Measurements from ENCODE around the gene PTPRG. TPM values are rescaled to one million over a fixed set of nuclear protein-coding genes. Genes with fewer than 3 reads are reported as not detected.

The PTPRG gene
- total RNA-seq, 2 experiments from 2014 or later = 0.03 to 0.05 TPM

GRCh38 chr3:62131050-62131449 is 569.7 kb downstream of the PTPRG start:
- Histone ChIP-seq H3K9me3 (ENCODE audit: control insufficient read depth in 1 of 2, insufficient read depth in 1 of 2, low read length in 2 of 2) (no peaks in the 10 kb centered on the region), H3K27ac (ENCODE audit: low read depth in 1 of 2, low read length in 2 of 2) (no peak overlapping the region), H3K27me3 (ENCODE audit: control insufficient read depth in 1 of 2, insufficient read depth in 2 of 2, low read length in 2 of 2) (peaks cover 0 to 3% of the 10 kb centered on the region in 2 experiments), H3K36me3 (ENCODE audit: insufficient read depth, low read length) (no peaks in the 10 kb centered on the region), H3K4me3 (ENCODE audit: low read length) (no peak overlapping the region), H3K4me1 (ENCODE audit: insufficient read depth, low read length) (no peaks in the 10 kb centered on the region)
- TF ChIP-seq CTCF (IDR thresholded peaks at IDR 0.05) = no peak
- ATAC-seq (ENCODE audit: poor library complexity) (no peak), DNase-seq (no peak)
- Mint-ChIP-seq H3K4me3 (no peak overlapping the region), H3K9me3 (no peaks in the 10 kb centered on the region), H3K27ac (no peak overlapping the region), H3K4me1 (ENCODE audit: low read depth) (no peaks in the 10 kb centered on the region), H3K27me3 (peaks cover 10% of the 10 kb centered on the region), H3K36me3 (ENCODE audit: low read depth) (no peaks in the 10 kb centered on the region)
- ChIA-PET POLR2A (no interaction called here), CTCF (no interaction called here)
- intact Hi-C loops (cut with DNase I, micrococcal nuclease) = no loop called here

GRCh38 chr3:62131620-62132019 is 570.2 kb downstream of the PTPRG start:
- Mint-ChIP-seq H3K9me3 (no peaks in the 10 kb centered on the region), H3K4me3 (no peak overlapping the region), H3K36me3 (ENCODE audit: low read depth) (no peaks in the 10 kb centered on the region), H3K27ac (no peak overlapping the region), H3K4me1 (ENCODE audit: low read depth) (no peaks in the 10 kb centered on the region), H3K27me3 (peaks cover 10% of the 10 kb centered on the region)
- no peak for ATAC-seq (ENCODE audit: poor library complexity)
- ChIA-PET POLR2A (no interaction called here), CTCF (no interaction called here)
- no peaks in the 10 kb centered on the region for H3K36me3 ChIP-seq (ENCODE audit: insufficient read depth, low read length)
- no peak for TF ChIP-seq CTCF (IDR thresholded peaks at IDR 0.05)
- intact Hi-C loops (cut with DNase I, micrococcal nuclease) = no loop called here
- H3K27ac ChIP-seq (ENCODE audit: low read depth in 1 of 2, low read length in 2 of 2) = no peak overlapping the region
- DNase-seq = no peak
- H3K9me3 ChIP-seq (ENCODE audit: control insufficient read depth in 1 of 2, insufficient read depth in 1 of 2, low read length in 2 of 2) = no peaks in the 10 kb centered on the region
- no peaks in the 10 kb centered on the region for H3K4me1 ChIP-seq (ENCODE audit: insufficient read depth, low read length)
- H3K27me3 ChIP-seq (ENCODE audit: control insufficient read depth in 1 of 2, insufficient read depth in 2 of 2, low read length in 2 of 2) = peaks cover 0 to 3% of the 10 kb centered on the region in 2 experiments
- no peak overlapping the region for H3K4me3 ChIP-seq (ENCODE audit: low read length)

- intact Hi-C loops (cut with DNase I, micrococcal nuclease) = no loop called here
- no peak overlapping the region for H3K4me3 Mint-ChIP-seq
- Histone ChIP-seq H3K27ac (ENCODE audit: low read depth in 1 of 2, low read length in 2 of 2) (no peak overlapping the region), H3K4me1 (ENCODE audit: insufficient read depth, low read length) (no peaks in the 10 kb centered on the region), H3K9me3 (ENCODE audit: control insufficient read depth in 1 of 2, insufficient read depth in 1 of 2, low read length in 2 of 2) (no peaks in the 10 kb centered on the region), H3K27me3 (ENCODE audit: control insufficient read depth in 1 of 2, insufficient read depth in 2 of 2, low read length in 2 of 2) (peaks cover 0 to 3% of the 10 kb centered on the region in 2 experiments), H3K36me3 (ENCODE audit: insufficient read depth, low read length) (no peaks in the 10 kb centered on the region), H3K4me3 (ENCODE audit: low read length) (no peak overlapping the region)
- POLR2A ChIA-PET = no interaction called here
- peaks cover 10% of the 10 kb centered on the region for H3K27me3 Mint-ChIP-seq
- H3K27ac Mint-ChIP-seq = no peak overlapping the region
- TF ChIP-seq CTCF (IDR thresholded peaks at IDR 0.05) = no peak
- DNase-seq (no peak), ATAC-seq (ENCODE audit: poor library complexity) (no peak)
- no peaks in the 10 kb centered on the region for H3K4me1 Mint-ChIP-seq (ENCODE audit: low read depth)
- CTCF ChIA-PET = no interaction called here
- no peaks in the 10 kb centered on the region for H3K9me3 Mint-ChIP-seq
- no peaks in the 10 kb centered on the region for H3K36me3 Mint-ChIP-seq (ENCODE audit: low read depth)
These were observed 570.7 kb downstream of the PTPRG start for GRCh38 chr3:62132027-62132602.

Measured in CD4-positive, alpha-beta T cell (primary cell).